Endometrial microvascular endothelial cells (primary cell): Measurements from ENCODE around the gene MRGPRX4. TPM values are rescaled to one million over a fixed set of nuclear protein-coding genes. Genes with fewer than 3 reads are reported as not detected.

Experiments used
- in situ Hi-C: cut with HindIII; loops from 2 replicates; pipeline ENCODE4 v1.10.0; 2017; ENCODE audit warnings: low sequenced_read_pairs, low pct_unique_long_range_greater_than_20kb; ENCODE audit errors: inconsistent ontology term
- total RNA-seq: library from RNA; depleted of rRNA; stranded (reverse); fragments of >200 nt; gene quantifications from one replicate; pipeline ENCODE4 v1.2.3, GENCODE V29; 2015; ENCODE audit errors: inconsistent ontology term

The MRGPRX4 gene
- total RNA-seq, 1 donor from 2014 or later, result not detected

GRCh38 chr11:18204220-18204619 is 31.6 kb downstream of the MRGPRX4 start:
- in situ Hi-C loops, result no loop called here

- in situ Hi-C loops, result no loop called here
Measured at GRCh38 chr11:18204771-18205170, 32.1 kb downstream of the MRGPRX4 start.

- in situ Hi-C loops, result no loop called here
Measured at GRCh38 chr11:18209058-18209457, 36.4 kb downstream of the MRGPRX4 start.

GRCh38 chr11:18221274-18221876 is 48.7 kb downstream of the MRGPRX4 start:
- in situ Hi-C loops, result no loop called here

GRCh38 chr11:18222814-18223421 is 50.3 kb downstream of the MRGPRX4 start:
- in situ Hi-C loops, result no loop called here

Other genes starting within 250 kb of the MRGPRX4 start
- gene SERGEF, start 159.8 kb upstream of the MRGPRX4 start, total RNA-seq, result 18.5 TPM
- not detected for gene TPH1, start 126.6 kb upstream of the MRGPRX4 start, total RNA-seq
- 32.0 TPM for gene SAAL1, start 66.8 kb upstream of the MRGPRX4 start, total RNA-seq
- not detected for gene MRGPRX3, start 40.3 kb upstream of the MRGPRX4 start, total RNA-seq
- gene SAA4, start 64.0 kb downstream of the MRGPRX4 start, total RNA-seq, result not detected
- not detected for gene SAA2, start 75.8 kb downstream of the MRGPRX4 start, total RNA-seq
- not detected for gene SAA1, start 93.4 kb downstream of the MRGPRX4 start, total RNA-seq
- gene HPS5, start 149.3 kb downstream of the MRGPRX4 start, total RNA-seq, result 19.1 TPM
- gene GTF2H1, start 149.7 kb downstream of the MRGPRX4 start, total RNA-seq, result 64.0 TPM
- 1,100 TPM for gene LDHA, start 221.7 kb downstream of the MRGPRX4 start, total RNA-seq
- gene LDHC, start 239.5 kb downstream of the MRGPRX4 start, total RNA-seq, result not detected